Lung (tissue), 12 donors: Measurements from ENCODE around the gene CFAP54. TPM values are rescaled to one million over a fixed set of nuclear protein-coding genes. Genes with fewer than 3 reads are reported as not detected.
"Not testable (repeated sequence)": the region's sequence is repeated elsewhere in the genome, so short reads cannot be mapped to it uniquely, and the experiment has no call there.

Experiments used
- ATAC-seq: fragments of 200-7000 bp; cut with Tn5 transposase; one replicate; pipeline ENCODE4 v1.9.1; 2020; ENCODE audit warnings: moderate number of reproducible peaks; ENCODE audit not compliant: insufficient read depth, low FRiP score
- DNase-seq, 3 donors: peaks; one replicate each; pipeline ENCODE4 v3.0.0-alpha.2; 2013 to 2017
- H3K27ac ChIP-seq, 2 donors: one replicate each; pipeline ENCODE4 v1.5.1; 2013; ENCODE audit warnings: mild to moderate bottlenecking in 2 of 2, moderate library complexity in 2 of 2, control low read depth in 1 of 2, inconsistent platforms in 1 of 2, low read depth in 1 of 2, low read length in 1 of 2
- H3K27me3 ChIP-seq, 3 donors: one replicate each; pipeline ENCODE4 v1.5.1; 2013; ENCODE audit warnings: low read length in 2 of 3; ENCODE audit not compliant: control insufficient read depth in 3 of 3, insufficient read depth in 3 of 3
- H3K36me3 ChIP-seq, 4 donors: one replicate each; pipeline ENCODE4 v1.5.1; 2013; ENCODE audit warnings: low read length in 4 of 4, mild to moderate bottlenecking in 1 of 4, moderate library complexity in 1 of 4; ENCODE audit not compliant: control insufficient read depth in 4 of 4, insufficient read depth in 4 of 4
- H3K4me1 ChIP-seq, 5 donors: one replicate each; pipeline ENCODE4 v1.5.1; 2013; ENCODE audit warnings: low read length in 5 of 5, mild to moderate bottlenecking in 2 of 5, moderate library complexity in 1 of 5; ENCODE audit not compliant: control insufficient read depth in 5 of 5, insufficient read depth in 5 of 5
- H3K4me3 ChIP-seq: one replicate; pipeline ENCODE4 v1.5.1; 2013; ENCODE audit warnings: mild to moderate bottlenecking, control low read depth, moderate library complexity
- H3K9ac ChIP-seq, 2 donors: one replicate each; pipeline ENCODE4 v1.5.1; 2013; ENCODE audit warnings: low read length in 2 of 2, control low read depth in 1 of 2; ENCODE audit not compliant: insufficient read depth in 1 of 2
- H3K9me3 ChIP-seq, 4 donors: one replicate each; pipeline ENCODE4 v1.5.1; 2013; ENCODE audit warnings: low read length in 3 of 4, mild to moderate bottlenecking in 1 of 4, moderate library complexity in 1 of 4; ENCODE audit not compliant: control insufficient read depth in 4 of 4, insufficient read depth in 3 of 4
- CTCF ChIP-seq: IDR thresholded peaks from 2 replicates; pipeline ENCODE4 v1.5.1; 2012; ENCODE audit warnings: mild to moderate bottlenecking; ENCODE audit errors: control extremely low read depth, extremely low read depth
- WGBS, 2 donors: extraction: QIAGEN DNeasy Blood & Tissue Kit; methylation state at CpG; one replicate each; pipeline ENCODE4 v1.1.7; 2013; 5-methylcytosine and 5-hydroxymethylcytosine counted together
- polyA plus RNA-seq, 2 donors: library from polyadenylated mRNA; stranded (reverse); fragments of 200-250 nt; gene quantifications; one replicate each; pipeline ENCODE4 v1.2.1, GENCODE V29; 2013
- total RNA-seq, 2 donors: library from RNA; depleted of rRNA in 1 of 2; stranded (reverse); fragments of >200 nt in 1 of 2; gene quantifications; one replicate each; pipeline ENCODE4 v1.2.1, GENCODE V29; 2014 to 2021
- donor health status: control.
- donor health status: control.
- donor health status: Bipolar disorder and iron deficiency.
- donor health status: healthy.
- donor health status: DM: yes; HTN: yes; CAD: no.

CFAP54 gene
- total and polyA plus RNA-seq, 4 donors: 0.80 to 35.4 (median 8.2) TPM

- H3K9ac ChIP-seq: no peak overlapping the region
- WGBS, 2 donors: 76 to 84% methylated on average over 3 of the region's 3 CpGs
- H3K36me3 ChIP-seq: no peaks in the 10 kb centered on the region
- no peak for TF ChIP-seq CTCF
- no peak overlapping the region for H3K27ac ChIP-seq
- H3K4me1 ChIP-seq: peaks cover 0 to 9% (median 0%) of the 10 kb centered on the region in 5 donors
- H3K27me3 ChIP-seq: no peaks in the 10 kb centered on the region
- H3K9me3 ChIP-seq: no peaks in the 10 kb centered on the region
- H3K4me3 ChIP-seq: no peak overlapping the region
- DNase-seq: no peak
- no peak for ATAC-seq
These were observed 1.7 kb upstream of the CFAP54 start for GRCh38 chr12:96487634-96488033.

GRCh38 chr12:96493106-96493505 lies 3.7 kb downstream of the CFAP54 start:
- ATAC-seq (no peak), DNase-seq (no peak)
- no peaks in the 10 kb centered on the region for H3K36me3 ChIP-seq
- no peak overlapping the region for H3K4me3 ChIP-seq
- TF ChIP-seq CTCF: no peak
- no peaks in the 10 kb centered on the region for H3K27me3 ChIP-seq
- H3K9me3 ChIP-seq: no peaks in the 10 kb centered on the region
- H3K4me1 ChIP-seq: peaks cover 0 to 9% (median 0%) of the 10 kb centered on the region in 5 donors
- H3K9ac ChIP-seq: no peak overlapping the region
- H3K27ac ChIP-seq: no peak overlapping the region

GRCh38 chr12:96494154-96494553 lies 4.8 kb downstream of the CFAP54 start:
- not testable (repeated sequence) for ATAC-seq, H3K27ac ChIP-seq, H3K4me3 ChIP-seq, H3K27me3 ChIP-seq, H3K4me1 ChIP-seq, DNase-seq, H3K9me3 ChIP-seq, H3K36me3 ChIP-seq, H3K9ac ChIP-seq
- WGBS, 2 donors: 89 to 91% methylated on average over 6 of the region's 6 CpGs

DNA sequence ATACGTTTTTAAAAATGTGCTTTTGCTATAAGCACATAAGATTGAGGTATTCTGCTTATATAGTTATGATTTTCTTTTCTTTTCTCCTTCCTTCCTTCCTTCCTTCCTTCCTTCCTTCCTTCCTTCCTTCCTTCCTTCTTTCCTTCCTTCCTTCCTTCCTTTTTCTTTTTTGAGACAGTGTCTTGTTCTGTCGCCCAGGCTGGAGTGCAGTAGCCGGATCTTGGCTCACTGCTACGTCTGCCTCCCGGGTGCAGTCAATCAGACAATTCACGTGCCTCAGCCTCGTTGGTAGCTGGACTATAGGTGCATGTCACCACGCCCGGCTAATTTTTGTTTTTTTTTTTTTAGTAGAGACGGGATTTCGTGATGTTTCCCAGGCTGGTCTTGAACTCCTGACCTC lies 5.8 kb downstream of the CFAP54 start:
- Histone ChIP-seq H3K4me1 (peaks cover 0 to under 1% (median 0%) of the 10 kb centered on the region in 5 donors), H3K9me3 (no peaks in the 10 kb centered on the region), H3K4me3 (no peak overlapping the region), H3K27me3 (no peaks in the 10 kb centered on the region), H3K27ac (no peak overlapping the region), H3K36me3 (no peaks in the 10 kb centered on the region), H3K9ac (no peak overlapping the region)
- 86 to 90% methylated on average over 11 of the region's 11 CpGs for WGBS, 2 donors
- no peak for ATAC-seq
- no peak for TF ChIP-seq CTCF
- no peak for DNase-seq
